Testis (tissue), 3 donors: ENCODE results near the gene APCDD1. TPM values are rescaled to one million over a fixed set of nuclear protein-coding genes. Genes with fewer than 3 reads are reported as not detected.

Experiments used
- DNase-seq: peaks from one replicate; pipeline ENCODE4 v3.0.0-alpha.2; 2019
- H3K27ac ChIP-seq, 2 donors: fragments of 200-600 bp; sonication (generic); one replicate each; pipeline ENCODE4 v1.5.1; 2019
- H3K27me3 ChIP-seq: fragments of 200-600 bp; sonication (generic); one replicate; pipeline ENCODE4 v1.5.1; 2019
- H3K36me3 ChIP-seq: fragments of 200-600 bp; sonication (generic); one replicate; pipeline ENCODE4 v1.5.1; 2017; ENCODE audit warnings: low read depth; ENCODE audit errors: missing control alignments
- H3K4me1 ChIP-seq: fragments of 200-600 bp; sonication (generic); one replicate; pipeline ENCODE4 v1.5.1; 2019
- H3K4me3 ChIP-seq, 2 donors: fragments of 200-600 bp; sonication (generic); one replicate each; pipeline ENCODE4 v1.5.1; 2017 to 2019
- H3K9me3 ChIP-seq: fragments of 200-600 bp; sonication (generic); one replicate; pipeline ENCODE4 v1.5.1; 2017
- POLR2A ChIP-seq: fragments of 450-650 bp; IDR thresholded peaks from one replicate; pipeline ENCODE4 v1.6.1; 2017; ENCODE audit warnings: antibody characterized with exemption, mild to moderate bottlenecking, moderate library complexity
- WGBS, 2 donors: methylation state at CpG; one replicate each; pipeline ENCODE4 v1.1.5; 2018; 5-methylcytosine and 5-hydroxymethylcytosine counted together
- intact Hi-C: fragments of 100-400 bp; cut with DNase I; formaldehyde crosslinking; loops from one replicate; pipeline ENCODE4 v1.15.1; 2023; ENCODE audit warnings: low total_unique reads
- polyA plus RNA-seq: library from polyadenylated mRNA; stranded (reverse); fragments of 350-450 nt; fragmentation: Illumina TruSeq; extraction: RNeasy Lipid Tissue Mini Kit (QIAGEN cat#74804); gene quantifications from one replicate; pipeline ENCODE4 v1.2.3, GENCODE V29; 2014; ENCODE audit warnings: low read depth, low replicate concordance; ENCODE audit not compliant: insufficient read depth
- total RNA-seq, 2 donors: library from RNA; depleted of rRNA; stranded (reverse); fragments of >200 nt; gene quantifications; one replicate each; pipeline ENCODE4 v1.2.3, GENCODE V29; 2016
- TF ChIP-seq, protein P1 (sequence below), 3 experiments: fragments of 450-650 bp in 2 of 3; fragments of 200-600 bp in 1 of 3; sonication (generic) in 1 of 3; IDR thresholded peaks; one replicate each; pipeline ENCODE4 v1.5.1; 2016 to 2019; ENCODE audit warnings: antibody characterized with exemption in 3 of 3, mild to moderate bottlenecking in 2 of 3, moderate library complexity in 1 of 3

APCDD1 gene
- total and polyA plus RNA-seq, 3 donors from 2014 or later, result 10.8 to 12.5 (median 11.2) TPM

DNA sequence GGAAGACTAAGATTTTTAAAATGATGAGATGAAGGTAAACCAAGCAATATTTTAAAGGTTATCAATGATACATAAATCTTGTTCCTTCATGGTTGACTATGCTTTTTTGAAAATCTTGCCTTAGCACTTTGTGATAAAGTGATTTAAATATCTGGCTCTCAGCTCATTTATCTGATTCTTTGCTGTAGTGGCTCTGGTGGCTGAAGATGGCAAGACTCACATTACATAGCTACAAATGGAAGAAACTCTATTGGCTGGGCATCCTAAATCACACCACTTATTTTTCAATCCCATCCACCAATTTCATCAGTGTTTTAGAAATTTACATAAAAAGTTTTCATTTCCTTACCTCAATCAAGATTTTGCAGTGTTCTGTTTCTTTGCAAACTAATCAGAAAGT is 16.6 kb upstream of the APCDD1 start:
- TF ChIP-seq POLR2A, result no peak
- TF ChIP-seq, protein P1, sequence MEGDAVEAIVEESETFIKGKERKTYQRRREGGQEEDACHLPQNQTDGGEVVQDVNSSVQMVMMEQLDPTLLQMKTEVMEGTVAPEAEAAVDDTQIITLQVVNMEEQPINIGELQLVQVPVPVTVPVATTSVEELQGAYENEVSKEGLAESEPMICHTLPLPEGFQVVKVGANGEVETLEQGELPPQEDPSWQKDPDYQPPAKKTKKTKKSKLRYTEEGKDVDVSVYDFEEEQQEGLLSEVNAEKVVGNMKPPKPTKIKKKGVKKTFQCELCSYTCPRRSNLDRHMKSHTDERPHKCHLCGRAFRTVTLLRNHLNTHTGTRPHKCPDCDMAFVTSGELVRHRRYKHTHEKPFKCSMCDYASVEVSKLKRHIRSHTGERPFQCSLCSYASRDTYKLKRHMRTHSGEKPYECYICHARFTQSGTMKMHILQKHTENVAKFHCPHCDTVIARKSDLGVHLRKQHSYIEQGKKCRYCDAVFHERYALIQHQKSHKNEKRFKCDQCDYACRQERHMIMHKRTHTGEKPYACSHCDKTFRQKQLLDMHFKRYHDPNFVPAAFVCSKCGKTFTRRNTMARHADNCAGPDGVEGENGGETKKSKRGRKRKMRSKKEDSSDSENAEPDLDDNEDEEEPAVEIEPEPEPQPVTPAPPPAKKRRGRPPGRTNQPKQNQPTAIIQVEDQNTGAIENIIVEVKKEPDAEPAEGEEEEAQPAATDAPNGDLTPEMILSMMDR (IDR thresholded peaks at IDR 0.05), result no peak
- no peak for DNase-seq
- Histone ChIP-seq H3K4me3 (no peak overlapping the region), H3K27me3 (no peaks in the 10 kb centered on the region), H3K9me3 (no peaks in the 10 kb centered on the region), H3K4me1 (no peaks in the 10 kb centered on the region), H3K27ac (no peak overlapping the region), H3K36me3 (no peaks in the 10 kb centered on the region)
- intact Hi-C loops, result no loop called here

DNA sequence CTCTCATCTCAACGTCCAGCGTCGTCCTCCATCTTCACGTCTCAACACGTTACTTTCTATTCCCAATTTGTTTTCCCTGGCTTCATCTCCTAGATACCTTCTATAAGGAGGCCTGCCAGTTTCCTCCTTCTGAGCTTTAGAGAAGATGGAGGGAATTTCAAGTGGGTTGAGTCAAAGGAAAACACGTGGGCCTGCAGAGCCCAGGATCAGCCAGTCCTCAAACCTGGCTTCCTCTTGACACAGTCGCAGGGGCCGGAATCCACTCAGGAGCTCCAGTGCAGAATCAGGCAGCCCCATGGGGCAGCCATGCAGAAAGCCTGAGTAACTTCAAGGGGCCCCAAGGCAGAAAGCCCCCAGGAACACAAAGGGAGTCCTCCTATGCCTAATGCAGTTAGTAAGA is 14.5 kb upstream of the APCDD1 start:
- Histone ChIP-seq H3K9me3 (no peaks in the 10 kb centered on the region), H3K27me3 (no peaks in the 10 kb centered on the region), H3K4me1 (no peaks in the 10 kb centered on the region), H3K4me3 (no peak overlapping the region), H3K36me3 (no peaks in the 10 kb centered on the region), H3K27ac (no peak overlapping the region)
- no peak for DNase-seq
- intact Hi-C loops, result no loop called here
- no peak for TF ChIP-seq POLR2A
- TF ChIP-seq, protein P1 (IDR thresholded peaks at IDR 0.05), result no peak
- whole genome bisulfite sequencing, 2 donors, result 93 to 94% methylated on average over 7 to 8 of the region's 8 CpGs

DNA sequence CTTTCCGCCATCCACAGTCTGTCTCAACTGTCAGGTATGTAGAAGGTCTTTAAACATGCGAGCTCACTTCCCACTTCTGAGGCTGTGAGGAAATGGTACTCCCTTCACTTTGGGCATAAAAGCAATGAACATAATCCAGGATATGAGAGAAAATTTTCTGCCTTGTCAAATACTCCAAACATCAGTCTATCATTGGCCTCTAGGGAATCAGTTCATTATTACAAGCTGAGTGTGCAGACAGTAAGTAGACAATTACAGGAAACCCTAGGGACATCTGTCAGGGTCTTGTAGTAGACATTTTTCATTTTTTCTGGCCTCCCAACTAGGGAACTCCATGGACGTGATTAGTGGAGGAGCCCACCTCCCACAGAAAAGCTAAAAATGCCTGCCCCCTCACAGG is 13.6 kb upstream of the APCDD1 start:
- no peaks in the 10 kb centered on the region for H3K4me1 ChIP-seq
- H3K9me3 ChIP-seq, result no peaks in the 10 kb centered on the region
- TF ChIP-seq, protein P1 (IDR thresholded peaks at IDR 0.05), result no peak
- TF ChIP-seq POLR2A, result no peak
- no peaks in the 10 kb centered on the region for H3K27me3 ChIP-seq
- WGBS, 2 donors, result 90 to 95% methylated on average over 3 of the region's 3 CpGs
- intact Hi-C loops, result no loop called here
- no peak for DNase-seq
- no peak overlapping the region for H3K4me3 ChIP-seq
- no peak overlapping the region for H3K27ac ChIP-seq
- no peaks in the 10 kb centered on the region for H3K36me3 ChIP-seq

DNA sequence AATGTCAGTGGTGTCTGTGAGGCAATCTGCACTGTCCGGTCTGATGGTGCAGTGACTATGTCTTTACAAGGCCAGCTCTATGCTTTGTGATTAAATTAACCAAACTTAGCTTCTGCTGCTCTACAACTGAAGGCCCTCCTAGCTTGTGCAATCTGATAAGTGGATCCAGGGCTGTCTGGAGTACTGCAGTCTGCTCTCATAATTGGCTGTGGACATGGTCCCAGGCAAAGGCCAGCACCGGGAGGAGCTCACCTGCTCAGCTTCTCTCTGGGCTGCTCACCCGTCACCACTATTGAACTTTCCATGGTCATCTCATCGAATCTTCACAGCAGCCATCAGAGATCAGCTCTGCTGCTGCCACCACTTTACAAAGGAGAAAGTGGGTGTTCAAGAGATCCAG is 13.0 kb upstream of the APCDD1 start:
- 82 to 94% methylated on average over 2 to 4 of the region's 4 CpGs for whole genome bisulfite sequencing, 2 donors
- no peak for TF ChIP-seq POLR2A
- H3K27me3 ChIP-seq, result no peaks in the 10 kb centered on the region
- no peaks in the 10 kb centered on the region for H3K9me3 ChIP-seq
- no peaks in the 10 kb centered on the region for H3K36me3 ChIP-seq
- no peaks in the 10 kb centered on the region for H3K4me1 ChIP-seq
- DNase-seq, result no peak
- intact Hi-C loops, result no loop called here
- no peak overlapping the region for H3K27ac ChIP-seq
- no peak overlapping the region for H3K4me3 ChIP-seq

DNA sequence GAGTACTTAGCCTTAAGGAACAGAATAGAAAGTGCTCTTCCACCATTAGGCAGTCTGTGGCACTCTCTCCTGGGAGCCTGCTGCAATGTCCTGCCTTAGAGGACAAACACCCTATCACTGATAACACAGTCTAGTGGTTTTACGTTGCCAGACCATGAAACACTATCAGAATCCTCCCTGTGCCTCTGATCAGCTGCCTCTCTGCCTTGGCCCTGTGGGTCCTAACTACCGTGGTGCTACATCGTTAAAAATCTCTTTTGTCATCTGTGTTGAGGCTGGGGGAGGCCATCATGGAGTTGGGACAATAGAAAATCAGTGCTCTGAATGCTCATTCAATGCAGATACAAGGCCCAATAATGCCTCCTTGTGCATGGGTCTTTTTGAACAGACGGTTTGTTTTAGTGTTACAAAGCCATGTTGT is 11.9 kb upstream of the APCDD1 start:
- no peaks in the 10 kb centered on the region for H3K27me3 ChIP-seq
- no peak overlapping the region for H3K27ac ChIP-seq
- H3K9me3 ChIP-seq, result no peaks in the 10 kb centered on the region
- no peak overlapping the region for H3K4me3 ChIP-seq
- no peaks in the 10 kb centered on the region for H3K4me1 ChIP-seq
- DNase-seq, result no peak
- no peaks in the 10 kb centered on the region for H3K36me3 ChIP-seq
- intact Hi-C loops, result no loop called here
- 62 to 75% methylated on average over 4 of the region's 4 CpGs for WGBS, 2 donors
- TF ChIP-seq POLR2A, result no peak
- TF ChIP-seq, protein P1 (IDR thresholded peaks at IDR 0.05), result no peak
